PC-9 (cell line): ENCODE data around the gene ID2.

Source experiments
- EZH2 ChIP-seq: fragments of 200-600 bp; sonication (generic); IDR thresholded peaks from 2 replicates; pipeline ENCODE4 v1.8.0; 2017; ENCODE audit warnings: antibody characterized with exemption, low read depth
- TF ChIP-seq, protein P1 (sequence below): fragments of 200-600 bp; sonication (generic); conservative IDR thresholded peaks from 2 replicates; pipeline ENCODE4 v1.6.1; 2017; ENCODE audit warnings: mixed run types, antibody characterized with exemption, mild to moderate bottlenecking, moderate library complexity

DNA sequence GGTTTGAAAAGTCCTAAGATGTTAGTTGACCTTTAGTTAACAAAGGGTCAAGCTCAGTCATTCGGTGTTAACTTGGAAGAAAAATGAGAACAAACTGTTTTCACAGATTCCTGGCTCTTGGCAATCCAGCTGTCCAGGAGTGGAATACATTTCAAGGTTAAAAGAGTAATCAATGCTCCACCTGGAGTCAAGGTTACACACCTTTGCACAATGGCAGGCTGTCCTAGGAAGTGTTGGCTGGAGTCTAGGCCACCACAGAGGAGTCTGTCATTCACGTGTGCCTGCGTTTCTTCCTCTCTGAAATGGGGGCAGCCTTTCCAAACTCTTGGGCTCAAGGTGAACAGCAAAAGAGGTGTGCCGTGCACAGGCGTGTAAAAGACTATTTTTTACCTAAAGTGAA, 6.3 kb upstream of the ID2 start:
- TF ChIP-seq, protein P1, sequence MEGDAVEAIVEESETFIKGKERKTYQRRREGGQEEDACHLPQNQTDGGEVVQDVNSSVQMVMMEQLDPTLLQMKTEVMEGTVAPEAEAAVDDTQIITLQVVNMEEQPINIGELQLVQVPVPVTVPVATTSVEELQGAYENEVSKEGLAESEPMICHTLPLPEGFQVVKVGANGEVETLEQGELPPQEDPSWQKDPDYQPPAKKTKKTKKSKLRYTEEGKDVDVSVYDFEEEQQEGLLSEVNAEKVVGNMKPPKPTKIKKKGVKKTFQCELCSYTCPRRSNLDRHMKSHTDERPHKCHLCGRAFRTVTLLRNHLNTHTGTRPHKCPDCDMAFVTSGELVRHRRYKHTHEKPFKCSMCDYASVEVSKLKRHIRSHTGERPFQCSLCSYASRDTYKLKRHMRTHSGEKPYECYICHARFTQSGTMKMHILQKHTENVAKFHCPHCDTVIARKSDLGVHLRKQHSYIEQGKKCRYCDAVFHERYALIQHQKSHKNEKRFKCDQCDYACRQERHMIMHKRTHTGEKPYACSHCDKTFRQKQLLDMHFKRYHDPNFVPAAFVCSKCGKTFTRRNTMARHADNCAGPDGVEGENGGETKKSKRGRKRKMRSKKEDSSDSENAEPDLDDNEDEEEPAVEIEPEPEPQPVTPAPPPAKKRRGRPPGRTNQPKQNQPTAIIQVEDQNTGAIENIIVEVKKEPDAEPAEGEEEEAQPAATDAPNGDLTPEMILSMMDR, result no peak
- no peak for TF ChIP-seq EZH2
